ENCODE measurements around the gene TRIM46. TPM values are rescaled to one million over a fixed set of nuclear protein-coding genes. Genes with fewer than 3 reads are reported as not detected.
A peak's percentile ranks its signal among the peaks of the same experiment; 100 is the strongest.

TRIM46 gene
- polyA plus RNA-seq, 1 experiment = 2.9 TPM

GRCh38 chr1:155170101-155170785, 3.4 kb upstream of the TRIM46 start:
- no peak for TF ChIP-seq CTCF (IDR thresholded peaks at IDR 0.05; ENCODE audit: low read depth, low read length)
- ChIA-PET CTCF (interaction anchor here (0.7 to 12.4 kb wide), 4 partner anchors 16 to 107 kb away, joined by 3 to 317 read pairs (median 18); partner anchors contain the start of gene EFNA4), POLR2A (no interaction called here)
- H3K27ac ChIP-seq (ENCODE audit: low read depth, low read length) = no peak overlapping the region
- no peaks in the 10 kb centered on the region for H3K27me3 ChIP-seq (ENCODE audit: control insufficient read depth, insufficient read depth, low read length)
- no peak for DNase-seq (ENCODE audit: low read depth, low spot score)
- no peaks in the 10 kb centered on the region; the same call in 1 of the 2 replicates for H3K9me3 ChIP-seq (ENCODE audit: control insufficient read depth, insufficient read depth, low read length)
- H3K4me3 ChIP-seq (ENCODE audit: low read depth, low read length) = no peak overlapping the region

GRCh38 chr1:155170806-155171205, 2.8 kb upstream of the TRIM46 start:
- no peaks in the 10 kb centered on the region; the same call in 1 of the 2 replicates for H3K9me3 ChIP-seq (ENCODE audit: control insufficient read depth, insufficient read depth, low read length)
- CTCF ChIA-PET = interaction anchor here (5.7 to 12.4 kb wide), 2 partner anchors 80 to 86 kb away, joined by 30 to 317 read pairs; no protein-coding TSS in a partner anchor
- no peak for TF ChIP-seq CTCF (IDR thresholded peaks at IDR 0.05; ENCODE audit: low read depth, low read length)
- no peak for DNase-seq (ENCODE audit: low read depth, low spot score)
- H3K4me3 ChIP-seq (ENCODE audit: low read depth, low read length) = no peak overlapping the region
- H3K27me3 ChIP-seq (ENCODE audit: control insufficient read depth, insufficient read depth, low read length) = no peaks in the 10 kb centered on the region
- no peak overlapping the region for H3K27ac ChIP-seq (ENCODE audit: low read depth, low read length)
- POLR2A ChIA-PET = no interaction called here

GRCh38 chr1:155171836-155172731, 1.6 kb upstream of the TRIM46 start:
- Histone ChIP-seq H3K9me3 (ENCODE audit: control insufficient read depth, insufficient read depth, low read length) (no peaks in the 10 kb centered on the region; the same call in 1 of the 2 replicates), H3K27ac (ENCODE audit: low read depth, low read length) (peak overlapping the region; percentile 92), H3K4me3 (ENCODE audit: low read depth, low read length) (peak overlapping the region; percentile 99), H3K27me3 (ENCODE audit: control insufficient read depth, insufficient read depth, low read length) (no peaks in the 10 kb centered on the region)
- TF ChIP-seq CTCF (IDR thresholded peaks at IDR 0.05; ENCODE audit: low read depth, low read length) = no peak
- ChIA-PET POLR2A (interaction anchor here (0.6 to 1.5 kb wide), 10 partner anchors 11 to 161 kb away, joined by 3 to 10 read pairs (median 6); partner anchors contain the start of gene DPM3), CTCF (interaction anchor here (0.7 to 12.4 kb wide), 24 partner anchors 13 to 303 kb away, joined by 3 to 317 read pairs (median 6); partner anchors contain the start of genes SCAMP3 and SLC50A1)
- no peak for DNase-seq (ENCODE audit: low read depth, low spot score)

GRCh38 chr1:155172732-155173477, 744 bp upstream of the TRIM46 start, which contains the start of gene KRTCAP2:
KRTCAP2 (minus strand) TSS chr1:155173304; CDS start chr1:155173224, 80 bp downstream.
- no peaks in the 10 kb centered on the region for H3K27me3 ChIP-seq (ENCODE audit: control insufficient read depth, insufficient read depth, low read length)
- peak within 1 kb of the TSS; percentile 92 for H3K27ac ChIP-seq (ENCODE audit: low read depth, low read length)
- ChIA-PET CTCF (interaction anchor here (0.6 to 12.4 kb wide), 65 partner anchors 9 to 1137 kb away, joined by 3 to 317 read pairs (median 4); partner anchors contain the start of genes EFNA3, MTX1, SCAMP3 and SHC1), POLR2A (interaction anchor here (0.6 to 1.5 kb wide), 14 partner anchors 10 to 217 kb away, joined by 3 to 10 read pairs (median 4); partner anchors contain the start of genes DPM3, EFNA3, PBXIP1 and SHC1)
- no peaks in the 10 kb centered on the region; the same call in 1 of the 2 replicates for H3K9me3 ChIP-seq (ENCODE audit: control insufficient read depth, insufficient read depth, low read length)
- peak; percentile 93 for DNase-seq (ENCODE audit: low read depth, low spot score)
- TF ChIP-seq CTCF (IDR thresholded peaks at IDR 0.05; ENCODE audit: low read depth, low read length) = peak; percentile 96
- peak within 1 kb of the TSS; percentile 99 for H3K4me3 ChIP-seq (ENCODE audit: low read depth, low read length)
